Fibroblast of villous mesenchyme (primary cell): ENCODE results near the gene LRTM2. TPM values are rescaled to one million over a fixed set of nuclear protein-coding genes. Genes with fewer than 3 reads are reported as not detected.

Experiments used
- DNase-seq: peaks from one replicate; pipeline ENCODE4 v3.0.0-alpha.2; 2010; ENCODE audit warnings: low read depth
- H3K4me3 ChIP-seq: 2 replicates; pipeline ENCODE4 v1.5.1; 2011; ENCODE audit warnings: low read depth, mild to moderate bottlenecking, low read length
- total RNA-seq: library from RNA; depleted of rRNA; stranded (reverse); fragments of >200 nt; gene quantifications from 2 replicates; pipeline ENCODE4 v1.2.3, GENCODE V29; 2012
- TF ChIP-seq, protein P1 (sequence below): IDR thresholded peaks from 2 replicates; pipeline ENCODE4 v1.5.1; 2012; ENCODE audit warnings: low read depth, mild to moderate bottlenecking, low read length; ENCODE audit not compliant: insufficient read depth

Gene LRTM2
- total RNA-seq, 1 donor = not detected

DNA sequence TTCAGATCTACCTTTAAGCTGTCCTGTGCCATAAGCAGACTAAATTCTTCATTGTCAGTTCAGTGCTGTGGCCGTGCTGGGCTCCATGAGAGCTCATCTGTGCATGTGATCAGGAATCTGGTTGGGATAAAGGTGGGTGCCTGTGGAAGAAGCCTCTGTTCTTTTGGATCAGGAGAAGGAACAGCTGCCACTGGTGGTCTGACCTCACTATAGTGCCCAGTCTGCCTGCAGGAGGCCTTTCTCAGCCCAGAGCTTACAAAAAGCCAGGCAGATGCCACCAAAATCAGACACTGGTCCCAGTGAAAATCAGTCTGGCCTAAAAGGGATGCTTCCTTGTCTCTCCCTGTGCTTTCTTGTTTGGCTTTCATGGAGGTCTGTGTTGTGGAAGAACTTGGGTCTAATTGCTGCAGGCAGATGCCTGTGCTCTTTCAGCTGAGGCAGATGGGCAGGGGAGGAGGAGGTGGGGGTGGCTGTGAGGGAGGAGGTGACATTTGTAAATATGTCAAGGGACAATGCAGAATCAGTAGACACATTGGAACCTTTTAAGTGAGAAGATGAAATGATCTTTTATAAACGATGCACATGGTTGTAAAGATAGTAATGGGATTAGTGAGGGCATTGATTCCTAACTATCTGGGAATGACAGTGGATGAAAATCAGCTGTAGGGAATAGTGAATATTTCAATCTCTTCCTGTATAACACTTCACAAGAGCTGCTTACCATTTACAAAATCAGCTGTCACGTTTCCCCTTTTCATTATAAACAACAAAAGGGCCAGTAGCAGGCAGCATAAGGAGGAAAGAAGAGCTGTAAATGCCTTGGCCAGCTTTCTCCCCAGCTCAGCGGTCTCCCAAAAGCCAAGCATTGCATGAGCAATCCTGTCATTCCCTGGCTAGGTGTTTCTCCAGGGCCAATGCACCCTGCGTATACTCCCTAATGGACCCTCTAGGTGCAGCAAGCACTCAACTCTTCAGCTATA is 53.5 kb downstream of the LRTM2 start:
- TF ChIP-seq, protein P1, sequence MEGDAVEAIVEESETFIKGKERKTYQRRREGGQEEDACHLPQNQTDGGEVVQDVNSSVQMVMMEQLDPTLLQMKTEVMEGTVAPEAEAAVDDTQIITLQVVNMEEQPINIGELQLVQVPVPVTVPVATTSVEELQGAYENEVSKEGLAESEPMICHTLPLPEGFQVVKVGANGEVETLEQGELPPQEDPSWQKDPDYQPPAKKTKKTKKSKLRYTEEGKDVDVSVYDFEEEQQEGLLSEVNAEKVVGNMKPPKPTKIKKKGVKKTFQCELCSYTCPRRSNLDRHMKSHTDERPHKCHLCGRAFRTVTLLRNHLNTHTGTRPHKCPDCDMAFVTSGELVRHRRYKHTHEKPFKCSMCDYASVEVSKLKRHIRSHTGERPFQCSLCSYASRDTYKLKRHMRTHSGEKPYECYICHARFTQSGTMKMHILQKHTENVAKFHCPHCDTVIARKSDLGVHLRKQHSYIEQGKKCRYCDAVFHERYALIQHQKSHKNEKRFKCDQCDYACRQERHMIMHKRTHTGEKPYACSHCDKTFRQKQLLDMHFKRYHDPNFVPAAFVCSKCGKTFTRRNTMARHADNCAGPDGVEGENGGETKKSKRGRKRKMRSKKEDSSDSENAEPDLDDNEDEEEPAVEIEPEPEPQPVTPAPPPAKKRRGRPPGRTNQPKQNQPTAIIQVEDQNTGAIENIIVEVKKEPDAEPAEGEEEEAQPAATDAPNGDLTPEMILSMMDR = no peak
- DNase-seq = no peak
- no peak overlapping the region for H3K4me3 ChIP-seq

DNA sequence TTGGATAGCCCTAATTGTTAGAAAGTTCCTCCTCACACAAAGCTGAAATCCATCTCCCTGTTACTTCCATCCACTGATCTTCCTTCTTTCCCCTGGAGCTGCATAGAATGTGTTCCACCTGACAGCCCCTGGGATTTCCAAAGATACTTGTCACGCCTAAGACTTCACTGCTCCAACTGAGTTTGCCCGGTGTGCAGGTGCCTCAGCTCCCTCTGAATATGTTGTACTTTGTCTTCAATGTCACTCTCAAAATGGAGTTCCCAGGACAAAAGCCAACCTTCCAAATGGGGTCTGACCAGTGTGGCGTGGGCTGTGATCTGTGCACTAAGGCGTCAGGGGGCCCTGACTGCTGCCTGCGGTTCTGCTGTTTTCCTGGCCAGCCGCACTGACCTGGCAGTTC is 55.2 kb downstream of the LRTM2 start:
- H3K4me3 ChIP-seq = no peak overlapping the region
- TF ChIP-seq, protein P1 = no peak
- no peak for DNase-seq

DNA sequence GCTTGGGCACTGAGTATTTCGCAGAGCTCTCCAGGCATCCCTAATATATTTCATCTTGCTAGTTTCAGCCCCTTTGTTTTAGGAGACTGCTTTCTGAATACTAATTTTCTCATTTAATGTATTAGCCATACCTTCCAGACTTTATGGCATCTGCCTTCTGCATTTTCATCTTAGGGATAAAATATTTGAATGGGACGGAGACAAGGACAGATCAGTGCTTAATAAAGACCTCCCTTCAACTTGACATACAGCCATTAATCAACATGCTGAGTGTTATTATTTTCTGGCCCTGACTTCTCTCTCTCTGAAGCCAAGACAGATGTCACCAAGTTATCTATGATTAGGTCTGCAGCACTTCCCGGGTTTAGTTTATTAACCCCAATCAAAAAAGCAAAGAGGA is 55.7 kb downstream of the LRTM2 start:
- DNase-seq = no peak
- TF ChIP-seq, protein P1 = no peak
- no peak overlapping the region for H3K4me3 ChIP-seq

DNA sequence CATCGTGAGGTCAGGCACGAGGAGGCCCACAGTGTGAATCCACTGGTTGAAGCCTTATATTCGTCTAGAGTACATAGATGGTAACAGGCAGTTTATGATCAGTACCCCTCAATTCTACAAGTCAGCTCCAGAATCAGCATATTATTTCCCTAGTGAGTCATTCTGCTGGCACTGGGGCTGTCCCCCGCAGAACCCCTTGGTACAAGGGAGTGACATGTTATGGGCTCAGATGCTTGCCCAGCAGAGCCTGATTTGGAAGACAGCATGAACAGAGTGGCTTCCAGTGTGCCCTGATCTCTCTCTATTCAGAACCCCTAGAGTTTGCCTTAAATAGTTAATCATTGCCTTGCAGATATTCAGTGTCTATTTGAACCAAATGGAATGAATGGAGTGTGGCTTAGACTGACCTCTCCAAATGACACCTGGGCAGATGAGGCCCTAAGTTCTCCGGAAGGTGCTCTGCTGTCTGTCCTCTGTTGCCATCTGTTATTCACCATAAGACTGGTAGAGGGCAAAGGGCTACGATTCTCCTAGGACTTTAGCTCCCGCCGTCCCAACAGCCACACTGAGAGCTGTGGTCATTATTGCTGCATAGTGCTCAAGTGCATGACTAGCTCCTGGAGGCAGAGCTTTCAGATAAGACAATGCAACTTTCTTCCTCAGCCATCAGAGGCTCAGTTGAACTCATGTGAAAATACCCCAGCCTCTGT is 57.0 kb downstream of the LRTM2 start:
- TF ChIP-seq, protein P1 = no peak

DNA sequence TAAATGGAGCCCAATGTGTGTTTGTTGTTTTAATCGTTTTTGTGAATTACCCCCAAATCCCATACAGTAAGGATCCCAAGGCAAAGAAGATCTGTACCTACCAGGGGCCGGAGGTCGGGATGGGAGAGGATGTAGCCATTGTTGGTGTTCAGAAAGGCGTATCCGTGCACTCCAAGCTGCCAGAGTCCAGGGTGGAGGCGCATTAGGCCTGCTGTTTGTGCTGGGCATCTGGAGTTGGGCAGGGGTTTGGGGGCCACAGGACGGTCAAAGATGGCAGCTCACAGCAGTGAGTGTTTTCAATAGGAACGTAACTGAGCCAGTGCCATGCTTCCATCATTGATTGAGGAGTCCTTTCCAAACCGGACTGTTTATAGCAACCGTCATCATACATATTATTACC is 57.8 kb downstream of the LRTM2 start:
- TF ChIP-seq, protein P1 = no peak
- no peak overlapping the region for H3K4me3 ChIP-seq
- no peak for DNase-seq

More for the DNA sequence above, 57.0 kb downstream of the LRTM2 start:
- no peak overlapping the region for H3K4me3 ChIP-seq
- no peak for DNase-seq

DNA sequence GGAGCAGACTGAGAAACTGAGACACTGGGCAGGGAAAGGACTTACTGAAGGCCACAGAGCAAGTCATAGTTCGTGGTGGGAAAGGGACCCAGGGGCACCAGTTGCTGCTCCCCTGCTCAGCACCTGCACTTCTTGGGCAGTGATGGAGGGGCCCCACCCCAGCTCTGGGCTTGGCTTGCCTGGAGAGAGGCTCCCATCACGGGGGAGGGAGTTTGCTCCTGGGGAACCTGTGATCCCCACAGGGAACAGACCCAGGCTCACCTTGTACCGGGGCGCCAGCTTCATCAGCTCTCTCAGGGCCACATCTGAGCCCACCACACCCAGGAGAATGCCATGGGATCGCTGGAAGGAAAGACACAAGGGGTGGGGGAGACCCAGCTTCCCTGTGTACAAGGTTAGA is 58.3 kb downstream of the LRTM2 start:
- TF ChIP-seq, protein P1 = no peak
- DNase-seq = no peak
- no peak overlapping the region for H3K4me3 ChIP-seq
